Measurements from ENCODE around the gene CAPN12. TPM values are rescaled to one million over a fixed set of nuclear protein-coding genes. Genes with fewer than 3 reads are reported as not detected.
A peak's percentile ranks its signal among the peaks of the same experiment; 100 is the strongest.

CAPN12 gene
- total and polyA plus RNA-seq, 4 donors: 3.8 to 28.7 (median 8.8) TPM

DNA sequence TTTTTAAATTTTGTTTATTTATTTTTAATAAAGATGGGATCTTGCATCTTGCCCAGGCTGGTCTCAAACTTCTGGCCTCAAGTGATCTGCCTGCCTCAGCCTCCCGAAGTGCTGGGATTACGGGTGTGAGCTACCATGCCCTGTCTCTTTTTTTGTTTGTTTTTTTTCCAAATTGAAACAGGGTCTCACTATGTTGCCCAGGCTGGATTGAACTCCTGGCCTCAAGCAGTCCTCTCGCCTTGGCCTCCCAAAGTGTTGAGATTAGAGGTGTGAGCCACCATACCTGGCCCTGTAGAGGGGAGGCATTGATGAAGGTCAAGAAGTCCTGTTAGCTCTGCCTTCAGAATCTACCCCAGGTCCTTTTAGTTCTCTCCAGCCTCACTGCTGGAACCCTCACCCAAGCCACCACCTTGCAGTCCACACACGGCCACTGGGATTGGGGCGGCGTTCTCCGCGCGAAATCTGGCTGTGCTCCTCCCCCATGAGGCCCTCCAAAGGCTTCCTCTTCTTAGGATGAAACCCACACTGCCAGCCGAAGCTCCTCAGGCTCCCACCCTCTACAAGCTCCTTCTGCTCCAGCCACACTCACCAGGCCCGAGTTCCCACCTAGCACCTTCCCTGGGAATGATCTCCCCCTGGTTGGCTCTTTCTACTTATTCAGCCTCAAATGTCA is 61.9 kb downstream of the CAPN12 start:
- H3K27ac ChIP-seq (ENCODE audit: low read depth in 1 of 2, low read length in 2 of 2): peak overlapping the region; percentile 88 to 92

More for the DNA sequence above, 61.9 kb downstream of the CAPN12 start:
- Histone ChIP-seq H3K4me3 (ENCODE audit: low read depth in 1 of 3, low read length in 3 of 3) (no peak overlapping the region), H3K9ac (ENCODE audit: low read depth in 1 of 2, low read length in 2 of 2) (peak overlapping the region in 1 of 2 donors; percentile 9), H3K36me3 (ENCODE audit: control insufficient read depth in 4 of 4, insufficient read depth in 3 of 4, low read depth in 1 of 4, low read length in 3 of 4) (peaks cover 0 to 3% (median 0%) of the 10 kb centered on the region in 4 donors), H3K9me3 (ENCODE audit: control insufficient read depth in 4 of 4, low read length in 3 of 4) (no peaks in the 10 kb centered on the region), H3K27me3 (ENCODE audit: control insufficient read depth in 4 of 4, insufficient read depth in 4 of 4, low read length in 3 of 4) (no peaks in the 10 kb centered on the region), H3K4me1 (ENCODE audit: control insufficient read depth in 4 of 4, insufficient read depth in 4 of 4, low read length in 3 of 4) (peaks cover 29 to 69% (median 45%) of the 10 kb centered on the region in 4 donors)
- 97% methylated on average over 11 of the region's 11 CpGs for WGBS
- TF ChIP-seq, protein P1, sequence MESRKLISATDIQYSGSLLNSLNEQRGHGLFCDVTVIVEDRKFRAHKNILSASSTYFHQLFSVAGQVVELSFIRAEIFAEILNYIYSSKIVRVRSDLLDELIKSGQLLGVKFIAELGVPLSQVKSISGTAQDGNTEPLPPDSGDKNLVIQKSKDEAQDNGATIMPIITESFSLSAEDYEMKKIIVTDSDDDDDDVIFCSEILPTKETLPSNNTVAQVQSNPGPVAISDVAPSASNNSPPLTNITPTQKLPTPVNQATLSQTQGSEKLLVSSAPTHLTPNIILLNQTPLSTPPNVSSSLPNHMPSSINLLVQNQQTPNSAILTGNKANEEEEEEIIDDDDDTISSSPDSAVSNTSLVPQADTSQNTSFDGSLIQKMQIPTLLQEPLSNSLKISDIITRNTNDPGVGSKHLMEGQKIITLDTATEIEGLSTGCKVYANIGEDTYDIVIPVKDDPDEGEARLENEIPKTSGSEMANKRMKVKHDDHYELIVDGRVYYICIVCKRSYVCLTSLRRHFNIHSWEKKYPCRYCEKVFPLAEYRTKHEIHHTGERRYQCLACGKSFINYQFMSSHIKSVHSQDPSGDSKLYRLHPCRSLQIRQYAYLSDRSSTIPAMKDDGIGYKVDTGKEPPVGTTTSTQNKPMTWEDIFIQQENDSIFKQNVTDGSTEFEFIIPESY (IDR thresholded peaks at IDR 0.05): no peak
- no peak for TF ChIP-seq ATF3 (IDR thresholded peaks at IDR 0.05)
- TF ChIP-seq EGR1 (IDR thresholded peaks at IDR 0.05; ENCODE audit: low read depth in 2 of 2): no peak
- no peak for TF ChIP-seq NR2F2 (IDR thresholded peaks at IDR 0.05)
- no peak for TF ChIP-seq JUND (IDR thresholded peaks at IDR 0.05)
- TF ChIP-seq HNF4G (IDR thresholded peaks at IDR 0.05): no peak
- TF ChIP-seq YY1 (IDR thresholded peaks at IDR 0.05): no peak
- TF ChIP-seq RAD21 (IDR thresholded peaks at IDR 0.05): no peak
- no peak for TF ChIP-seq TAF1 (conservative IDR thresholded peaks at IDR 0.05)
- no peak for TF ChIP-seq FOXA1 (IDR thresholded peaks at IDR 0.05)
- no peak for TF ChIP-seq FOXA2 (IDR thresholded peaks at IDR 0.05)
- no peak for TF ChIP-seq SP1 (IDR thresholded peaks at IDR 0.05)
- no peak for TF ChIP-seq REST (IDR thresholded peaks at IDR 0.05)
- no peak for TF ChIP-seq RXRA (IDR thresholded peaks at IDR 0.05)
- DNase-seq (ENCODE audit: low spot score): no peak

Other genes with a start within 250 kb of the CAPN12 start
- 1 to 10 TPM; 1.8 to 2.1 TPM for gene MAP4K1, start 126.5 kb downstream of the CAPN12 start, total RNA-seq
- 1 to 10 TPM in 1 of 2 donors, under 1 TPM in 1; 0.89 to 3.1 TPM for gene MAP4K1, start 126.5 kb downstream of the CAPN12 start, polyA plus RNA-seq
- gene EIF3K, start 125.3 kb downstream of the CAPN12 start, total RNA-seq: 100 to 1,000 TPM; 130 to 240 TPM
- gene EIF3K, start 125.3 kb downstream of the CAPN12 start, polyA plus RNA-seq: 100 to 1,000 TPM; 118 to 173 TPM
- 100 to 1,000 TPM in 1 of 2 donors, 10 to 100 TPM in 1; 93.9 to 164 TPM for gene ACTN4, start 96.8 kb downstream of the CAPN12 start, total RNA-seq
- gene ACTN4, start 96.8 kb downstream of the CAPN12 start, polyA plus RNA-seq: 100 to 1,000 TPM in 1 of 2 donors, 10 to 100 TPM in 1; 35.4 to 104 TPM
- gene LGALS7, start 29.0 kb upstream of the CAPN12 start, total RNA-seq: not detected
- not detected for gene LGALS7, start 29.0 kb upstream of the CAPN12 start, polyA plus RNA-seq
- not detected for gene LGALS7B, start 44.7 kb upstream of the CAPN12 start, total RNA-seq
- gene LGALS7B, start 44.7 kb upstream of the CAPN12 start, polyA plus RNA-seq: under 1 TPM in 1 of 2 donors, not detected in 1; 0.36 TPM
- 10 to 100 TPM in 1 of 2 donors, under 1 TPM in 1; 0.42 to 13.7 TPM for gene LGALS4, start 68.5 kb upstream of the CAPN12 start, total RNA-seq
- 10 to 100 TPM; 10.5 to 40.6 TPM for gene LGALS4, start 68.5 kb upstream of the CAPN12 start, polyA plus RNA-seq
- 100 to 1,000 TPM; 226 to 259 TPM for gene ECH1, start 87.3 kb upstream of the CAPN12 start, total RNA-seq
- gene ECH1, start 87.3 kb upstream of the CAPN12 start, polyA plus RNA-seq: 1,000 to 10,000 TPM in 1 of 2 donors, 100 to 1,000 TPM in 1; 581 to 1,082 TPM
- gene HNRNPL, start 105.5 kb upstream of the CAPN12 start, total RNA-seq: 100 to 1,000 TPM; 115 to 166 TPM
- gene HNRNPL, start 105.5 kb upstream of the CAPN12 start, polyA plus RNA-seq: 10 to 100 TPM; 50.4 to 76.5 TPM
- gene RINL, start 133.8 kb upstream of the CAPN12 start, total RNA-seq: 1 to 10 TPM; 4.9 to 5.5 TPM
- 1 to 10 TPM; 5.5 to 8.7 TPM for gene RINL, start 133.8 kb upstream of the CAPN12 start, polyA plus RNA-seq
- 10 to 100 TPM; 21.8 to 42.2 TPM for gene SIRT2, start 155.1 kb upstream of the CAPN12 start, total RNA-seq
- 10 to 100 TPM; 26.1 to 27.6 TPM for gene SIRT2, start 155.1 kb upstream of the CAPN12 start, polyA plus RNA-seq
- gene NFKBIB, start 155.5 kb upstream of the CAPN12 start, total RNA-seq: 10 to 100 TPM; 10.0 to 19.7 TPM
- 10 to 100 TPM in 1 of 2 donors, 1 to 10 TPM in 1; 8.0 to 25.4 TPM for gene NFKBIB, start 155.5 kb upstream of the CAPN12 start, polyA plus RNA-seq
- under 1 TPM; 0.08 to 0.14 TPM for gene CCER2, start 167.7 kb upstream of the CAPN12 start, total RNA-seq
- gene CCER2, start 167.7 kb upstream of the CAPN12 start, polyA plus RNA-seq: under 1 TPM in 1 of 2 donors, not detected in 1; 0.16 TPM
- 10 to 100 TPM; 15.9 to 19.2 TPM for gene SARS2, start 186.3 kb upstream of the CAPN12 start, total RNA-seq
- 10 to 100 TPM; 16.4 to 17.8 TPM for gene SARS2, start 186.3 kb upstream of the CAPN12 start, polyA plus RNA-seq
- gene MRPS12, start 186.5 kb upstream of the CAPN12 start, total RNA-seq: 10 to 100 TPM; 19.0 to 20.2 TPM
- 10 to 100 TPM; 59.6 to 62.0 TPM for gene MRPS12, start 186.5 kb upstream of the CAPN12 start, polyA plus RNA-seq
- 10 to 100 TPM; 21.3 to 31.9 TPM for gene FBXO17, start 231.3 kb upstream of the CAPN12 start, total RNA-seq
- 10 to 100 TPM; 19.7 to 25.6 TPM for gene FBXO17, start 231.3 kb upstream of the CAPN12 start, polyA plus RNA-seq